Endothelial cell of umbilical vein (primary cell): ENCODE results near the gene CSAG2.
"Not testable (repeated sequence)": the region's sequence is repeated elsewhere in the genome, so short reads cannot be mapped to it uniquely, and the experiment has no call there.

ENCODE experiments used
- CTCF ChIP-seq, 2 donors: IDR thresholded peaks; 1 replicate in 1 of 2; 2 replicates in 1 of 2; pipeline ENCODE4 v1.5.1; 2011; ENCODE audit warnings: low read length in 2 of 2, mild to moderate bottlenecking in 2 of 2, moderate library complexity in 2 of 2, control low read depth in 1 of 2, inconsistent platforms in 1 of 2, low read depth in 1 of 2; ENCODE audit not compliant: insufficient read depth in 1 of 2; ENCODE audit errors: extremely low read depth in 1 of 2
- EZH2 ChIP-seq: IDR thresholded peaks from 2 replicates; pipeline ENCODE4 v1.6.1; 2012; ENCODE audit warnings: borderline replicate concordance, low read depth, mild to moderate bottlenecking, moderate library complexity, low read length, inconsistent platforms; ENCODE audit not compliant: severe bottlenecking
- POLR2A ChIP-seq: IDR thresholded peaks from 2 replicates; pipeline ENCODE4 v1.6.1; 2012; ENCODE audit warnings: low read depth, mild to moderate bottlenecking, control low read depth, low read length
- POLR2AphosphoS5 ChIP-seq: IDR thresholded peaks from 2 replicates; pipeline ENCODE4 v1.6.1; 2012; ENCODE audit warnings: low read depth, mild to moderate bottlenecking, control low read depth, low read length, moderate library complexity; ENCODE audit not compliant: insufficient read depth

- not testable (repeated sequence) for TF ChIP-seq CTCF (IDR thresholded peaks at IDR 0.05; ENCODE audit: extremely low read depth in 1 of 2, insufficient read depth in 1 of 2, low read depth in 1 of 2, low read length in 2 of 2); POLR2A; EZH2; POLR2AphosphoS5
Observed at GRCh38 chrX:152674652-152675051, 34.4 kb downstream of the CSAG2 start.
